Loucy (cell line): ENCODE measurements around the gene HGD.

Source experiments
- EZH2phosphoT487 ChIP-seq: fragments of 200-600 bp; IDR thresholded peaks from 2 replicates; pipeline ENCODE4 v1.6.1; 2018; ENCODE audit warnings: antibody characterized with exemption, mild to moderate bottlenecking, moderate library complexity, borderline replicate concordance
- TF ChIP-seq, protein P1 (sequence below): fragments of 200-600 bp; sonication (generic); conservative IDR thresholded peaks from 2 replicates; pipeline ENCODE4 v1.5.1; 2014; ENCODE audit warnings: mild to moderate bottlenecking, antibody characterized with exemption, low read length

DNA sequence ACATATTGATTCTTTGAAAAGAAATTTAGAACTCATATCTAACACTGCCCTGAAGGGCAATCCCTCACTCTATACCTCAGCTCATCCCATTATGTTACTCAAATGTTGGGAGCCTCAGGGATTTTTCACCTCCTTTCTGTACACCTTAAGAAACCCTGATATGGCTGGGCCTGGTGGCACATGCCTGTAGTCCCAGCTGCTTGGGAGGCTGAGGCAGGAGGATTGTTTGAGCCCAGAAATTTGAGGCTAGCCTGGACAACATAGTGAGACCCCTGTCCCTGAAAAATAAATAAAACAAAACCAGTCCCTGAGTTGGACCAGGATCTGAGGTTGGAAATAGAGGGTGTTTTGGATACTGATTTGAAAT lies 58.3 kb downstream of the HGD start:
- no peak for TF ChIP-seq EZH2phosphoT487
- TF ChIP-seq, protein P1, sequence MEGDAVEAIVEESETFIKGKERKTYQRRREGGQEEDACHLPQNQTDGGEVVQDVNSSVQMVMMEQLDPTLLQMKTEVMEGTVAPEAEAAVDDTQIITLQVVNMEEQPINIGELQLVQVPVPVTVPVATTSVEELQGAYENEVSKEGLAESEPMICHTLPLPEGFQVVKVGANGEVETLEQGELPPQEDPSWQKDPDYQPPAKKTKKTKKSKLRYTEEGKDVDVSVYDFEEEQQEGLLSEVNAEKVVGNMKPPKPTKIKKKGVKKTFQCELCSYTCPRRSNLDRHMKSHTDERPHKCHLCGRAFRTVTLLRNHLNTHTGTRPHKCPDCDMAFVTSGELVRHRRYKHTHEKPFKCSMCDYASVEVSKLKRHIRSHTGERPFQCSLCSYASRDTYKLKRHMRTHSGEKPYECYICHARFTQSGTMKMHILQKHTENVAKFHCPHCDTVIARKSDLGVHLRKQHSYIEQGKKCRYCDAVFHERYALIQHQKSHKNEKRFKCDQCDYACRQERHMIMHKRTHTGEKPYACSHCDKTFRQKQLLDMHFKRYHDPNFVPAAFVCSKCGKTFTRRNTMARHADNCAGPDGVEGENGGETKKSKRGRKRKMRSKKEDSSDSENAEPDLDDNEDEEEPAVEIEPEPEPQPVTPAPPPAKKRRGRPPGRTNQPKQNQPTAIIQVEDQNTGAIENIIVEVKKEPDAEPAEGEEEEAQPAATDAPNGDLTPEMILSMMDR: no peak
